ENCODE data around the gene TRIP11.

The TRIP11 gene

DNA sequence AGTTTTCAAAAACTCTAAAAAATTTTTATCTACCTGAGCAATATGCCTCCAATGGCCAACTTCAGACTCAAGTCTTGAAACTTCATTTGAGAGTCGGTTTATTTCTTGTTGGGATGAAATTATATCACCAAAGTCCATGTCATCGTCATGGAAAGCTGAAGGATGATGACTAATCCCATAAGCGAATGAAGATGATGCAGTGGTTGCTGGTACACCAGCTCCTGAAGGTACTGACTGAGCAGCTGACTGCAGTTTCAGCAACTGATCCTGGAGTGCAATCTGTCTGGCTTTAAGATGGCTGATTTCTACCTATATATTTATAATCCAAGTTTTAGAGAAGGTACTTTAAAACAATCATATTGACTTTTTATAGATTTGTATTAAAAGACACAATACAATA, 18.3 kb downstream of the TRIP11 start:
- no peaks in the 10 kb centered on the region for H3F3A ChIP-seq (ENCODE audit: low read depth)
- no peak overlapping the region for H3K4me2 ChIP-seq (ENCODE audit: low read depth, low read length, poor library complexity, severe bottlenecking)
- no peaks in the 10 kb centered on the region for H4K20me1 ChIP-seq (ENCODE audit: insufficient read depth, low read length, poor library complexity, severe bottlenecking)
- no peak overlapping the region for H3K9ac ChIP-seq (ENCODE audit: low read depth, low read length, poor library complexity, severe bottlenecking)
- TF ChIP-seq, protein P1, sequence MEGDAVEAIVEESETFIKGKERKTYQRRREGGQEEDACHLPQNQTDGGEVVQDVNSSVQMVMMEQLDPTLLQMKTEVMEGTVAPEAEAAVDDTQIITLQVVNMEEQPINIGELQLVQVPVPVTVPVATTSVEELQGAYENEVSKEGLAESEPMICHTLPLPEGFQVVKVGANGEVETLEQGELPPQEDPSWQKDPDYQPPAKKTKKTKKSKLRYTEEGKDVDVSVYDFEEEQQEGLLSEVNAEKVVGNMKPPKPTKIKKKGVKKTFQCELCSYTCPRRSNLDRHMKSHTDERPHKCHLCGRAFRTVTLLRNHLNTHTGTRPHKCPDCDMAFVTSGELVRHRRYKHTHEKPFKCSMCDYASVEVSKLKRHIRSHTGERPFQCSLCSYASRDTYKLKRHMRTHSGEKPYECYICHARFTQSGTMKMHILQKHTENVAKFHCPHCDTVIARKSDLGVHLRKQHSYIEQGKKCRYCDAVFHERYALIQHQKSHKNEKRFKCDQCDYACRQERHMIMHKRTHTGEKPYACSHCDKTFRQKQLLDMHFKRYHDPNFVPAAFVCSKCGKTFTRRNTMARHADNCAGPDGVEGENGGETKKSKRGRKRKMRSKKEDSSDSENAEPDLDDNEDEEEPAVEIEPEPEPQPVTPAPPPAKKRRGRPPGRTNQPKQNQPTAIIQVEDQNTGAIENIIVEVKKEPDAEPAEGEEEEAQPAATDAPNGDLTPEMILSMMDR (conservative IDR thresholded peaks at IDR 0.05; ENCODE audit: low read length): no peak
- TF ChIP-seq EZH2phosphoT487 (IDR thresholded peaks at IDR 0.05; ENCODE audit: borderline replicate concordance): no peak
- no peaks in the 10 kb centered on the region for H3K79me2 ChIP-seq (ENCODE audit: insufficient read depth, low read length)
- peaks cover 33% of the 10 kb centered on the region; the same call in 1 of the 2 replicates for H3K36me3 ChIP-seq (ENCODE audit: insufficient read depth, low read length)
- H3K4me3 ChIP-seq (ENCODE audit: low read length, poor library complexity, severe bottlenecking): no peak overlapping the region
- no peaks in the 10 kb centered on the region for H3K9me3 ChIP-seq (ENCODE audit: insufficient read depth, low read depth, low read length)
- H3K27me3 ChIP-seq (ENCODE audit: insufficient read depth, low read length, poor library complexity, severe bottlenecking): no peaks in the 10 kb centered on the region
- no peaks in the 10 kb centered on the region for H3K9me2 ChIP-seq (replicated peaks; ENCODE audit: low read depth, low read length)
- no peaks in the 10 kb centered on the region for H3K4me1 ChIP-seq (ENCODE audit: insufficient read depth, low read length, poor library complexity, severe bottlenecking)
- H2AFZ ChIP-seq (ENCODE audit: low read length): no peak overlapping the region

DNA sequence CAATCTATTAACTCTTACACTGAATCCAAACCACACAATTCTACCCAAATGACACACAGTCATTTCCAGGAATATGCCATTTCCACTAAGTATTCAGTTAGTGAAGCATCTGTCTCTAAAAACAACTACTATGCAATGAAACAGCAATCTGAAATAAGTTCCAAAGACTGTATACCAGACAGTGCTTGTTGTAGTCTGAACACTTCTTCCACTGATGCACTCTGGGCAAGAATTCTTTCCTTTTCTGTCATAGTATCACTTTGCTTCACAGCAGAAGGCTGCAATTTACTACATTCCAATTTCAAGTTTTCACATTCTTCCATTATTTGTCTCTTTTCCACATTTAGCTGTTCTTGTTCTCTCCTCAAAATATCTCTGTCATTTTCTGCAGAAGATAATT, 25.8 kb downstream of the TRIP11 start:
- H3F3A ChIP-seq (ENCODE audit: low read depth): no peaks in the 10 kb centered on the region
- no peak overlapping the region for H3K4me2 ChIP-seq (ENCODE audit: low read depth, low read length, poor library complexity, severe bottlenecking)
- no peaks in the 10 kb centered on the region for H3K9me3 ChIP-seq (ENCODE audit: insufficient read depth, low read depth, low read length)
- no peaks in the 10 kb centered on the region for H3K27me3 ChIP-seq (ENCODE audit: insufficient read depth, low read length, poor library complexity, severe bottlenecking)
- peaks cover 60% of the 10 kb centered on the region; the same call in 1 of the 2 replicates for H3K36me3 ChIP-seq (ENCODE audit: insufficient read depth, low read length)
- no peaks in the 10 kb centered on the region for H4K20me1 ChIP-seq (ENCODE audit: insufficient read depth, low read length, poor library complexity, severe bottlenecking)
- H3K79me2 ChIP-seq (ENCODE audit: insufficient read depth, low read length): no peaks in the 10 kb centered on the region
- H3K9ac ChIP-seq (ENCODE audit: low read depth, low read length, poor library complexity, severe bottlenecking): no peak overlapping the region
- H3K4me3 ChIP-seq (ENCODE audit: low read length, poor library complexity, severe bottlenecking): no peak overlapping the region
- no peak for TF ChIP-seq EZH2phosphoT487 (IDR thresholded peaks at IDR 0.05; ENCODE audit: borderline replicate concordance)
- TF ChIP-seq, protein P1 (conservative IDR thresholded peaks at IDR 0.05; ENCODE audit: low read length): no peak
- no peaks in the 10 kb centered on the region for H3K4me1 ChIP-seq (ENCODE audit: insufficient read depth, low read length, poor library complexity, severe bottlenecking)
- no peak overlapping the region for H2AFZ ChIP-seq (ENCODE audit: low read length)
- no peaks in the 10 kb centered on the region for H3K9me2 ChIP-seq (replicated peaks; ENCODE audit: low read depth, low read length)

DNA sequence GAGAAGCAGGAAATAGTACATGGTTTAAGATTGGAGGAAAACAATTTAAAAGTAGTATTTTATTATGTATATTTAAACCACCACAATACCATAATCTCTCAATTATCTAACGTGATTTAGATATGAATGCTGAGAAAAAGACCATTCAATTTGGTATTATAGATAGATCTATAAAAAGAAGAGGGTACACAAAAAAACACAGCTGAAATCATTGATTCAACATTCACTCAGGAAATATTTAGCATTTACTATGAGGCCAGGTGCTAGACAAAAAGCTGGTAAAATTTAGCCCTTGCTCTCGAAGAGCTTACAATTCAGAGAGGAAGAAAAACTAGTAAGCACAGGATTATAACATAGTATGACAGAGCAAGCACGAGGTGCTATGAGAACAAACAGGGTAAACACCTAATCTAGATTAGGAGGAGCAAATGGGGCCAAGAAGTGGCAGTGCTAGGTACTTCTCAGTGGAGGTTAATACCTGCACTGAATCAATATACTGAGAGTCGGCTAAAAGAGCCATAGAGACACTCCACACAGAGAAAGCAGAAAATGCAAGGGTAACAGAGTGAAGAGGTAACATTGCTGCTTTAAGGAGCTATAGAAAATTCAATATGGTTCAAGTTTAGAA, 27.6 kb downstream of the TRIP11 start:
- Histone ChIP-seq H3K27me3 (ENCODE audit: insufficient read depth, low read length, poor library complexity, severe bottlenecking) (no peaks in the 10 kb centered on the region), H2AFZ (ENCODE audit: low read length) (no peak overlapping the region), H3F3A (ENCODE audit: low read depth) (no peaks in the 10 kb centered on the region), H3K36me3 (ENCODE audit: insufficient read depth, low read length) (peaks cover 59% of the 10 kb centered on the region; the same call in 1 of the 2 replicates), H3K79me2 (ENCODE audit: insufficient read depth, low read length) (no peaks in the 10 kb centered on the region), H4K20me1 (ENCODE audit: insufficient read depth, low read length, poor library complexity, severe bottlenecking) (no peaks in the 10 kb centered on the region), H3K4me2 (ENCODE audit: low read depth, low read length, poor library complexity, severe bottlenecking) (no peak overlapping the region), H3K9me2 (replicated peaks; ENCODE audit: low read depth, low read length) (no peaks in the 10 kb centered on the region), H3K4me1 (ENCODE audit: insufficient read depth, low read length, poor library complexity, severe bottlenecking) (no peaks in the 10 kb centered on the region), H3K9ac (ENCODE audit: low read depth, low read length, poor library complexity, severe bottlenecking) (no peak overlapping the region), H3K4me3 (ENCODE audit: low read length, poor library complexity, severe bottlenecking) (no peak overlapping the region), H3K9me3 (ENCODE audit: insufficient read depth, low read depth, low read length) (no peaks in the 10 kb centered on the region)
- TF ChIP-seq EZH2phosphoT487 (IDR thresholded peaks at IDR 0.05; ENCODE audit: borderline replicate concordance): no peak
- TF ChIP-seq, protein P1 (conservative IDR thresholded peaks at IDR 0.05; ENCODE audit: low read length): no peak
